Nephron (organoid): ENCODE data around the gene GNG3.
"Not testable (repeated sequence)": the region's sequence is repeated elsewhere in the genome, so short reads cannot be mapped to it uniquely, and the experiment has no call there.

ENCODE experiments used
- H3K27ac Mint-ChIP-seq, 3 experiments: 2 replicates each; pipeline ENCODE4 v1.8.0; 2020; ENCODE audit warnings: mixed read lengths in 3 of 3, mild to moderate bottlenecking in 2 of 3, moderate library complexity in 1 of 3
- H3K27me3 Mint-ChIP-seq: 2 replicates; pipeline ENCODE4 v1.8.0; 2021; ENCODE audit warnings: low read depth, mild to moderate bottlenecking, moderate library complexity, mixed read lengths
- H3K36me3 Mint-ChIP-seq: 2 replicates; pipeline ENCODE4 v1.8.0; 2020; ENCODE audit warnings: low read depth, mixed read lengths
- H3K4me1 Mint-ChIP-seq: 2 replicates; pipeline ENCODE4 v1.8.0; 2020; ENCODE audit warnings: mixed read lengths
- H3K4me3 Mint-ChIP-seq, 3 experiments: 2 replicates each; pipeline ENCODE4 v1.8.0; 2020; ENCODE audit warnings: mild to moderate bottlenecking in 3 of 3, mixed read lengths in 3 of 3, moderate library complexity in 2 of 3
- H3K9me3 Mint-ChIP-seq: 2 replicates; pipeline ENCODE4 v1.8.0; 2020; ENCODE audit warnings: mixed read lengths
- CTCF ChIP-seq, 3 experiments: fragments of 200-600 bp; sonication (generic); IDR thresholded peaks; one replicate each; pipeline ENCODE4 v1.5.0; 2021; ENCODE audit warnings: antibody characterized with exemption in 3 of 3; ENCODE audit not compliant: unreplicated experiment in 3 of 3

GNG3 gene

DNA sequence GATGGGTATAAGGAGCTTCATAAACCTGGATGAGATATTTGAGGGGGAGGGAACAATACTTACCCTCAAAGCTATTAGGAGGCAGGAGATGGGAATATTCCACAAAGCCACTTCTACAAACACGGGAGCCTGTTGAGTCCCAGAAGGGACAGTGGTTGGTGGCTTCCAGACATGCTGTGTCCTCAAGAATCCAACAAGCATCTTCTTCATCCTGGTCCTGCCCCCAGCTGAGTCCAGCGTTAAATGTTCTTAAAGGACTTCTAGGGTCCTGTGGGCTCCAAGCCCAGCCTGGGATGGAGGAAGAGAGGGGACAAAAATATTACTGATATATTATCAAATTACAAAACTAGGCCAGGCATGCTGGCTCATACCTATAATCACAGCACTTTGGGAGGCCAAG is 40.0 kb upstream of the GNG3 start:
- Mint-ChIP-seq H3K27me3 (no peaks in the 10 kb centered on the region), H3K36me3 (peaks cover 20% of the 10 kb centered on the region)
- TF ChIP-seq CTCF (IDR thresholded peaks at IDR 0.05; ENCODE audit: unreplicated experiment in 3 of 3) = no peak

GRCh38 chr11:62669420-62670161 is 37.9 kb upstream of the GNG3 start:
- peaks cover 19% of the 10 kb centered on the region for H3K36me3 Mint-ChIP-seq
- peak overlapping the region; percentile 98 to 100 (median 100) for H3K4me3 Mint-ChIP-seq
- H3K4me1 Mint-ChIP-seq = peaks cover 35% of the 10 kb centered on the region
- no peak for TF ChIP-seq CTCF (IDR thresholded peaks at IDR 0.05; ENCODE audit: unreplicated experiment in 3 of 3)
- H3K27me3 Mint-ChIP-seq = no peaks in the 10 kb centered on the region
- H3K9me3 Mint-ChIP-seq = no peaks in the 10 kb centered on the region
- H3K27ac Mint-ChIP-seq = peak overlapping the region; percentile 51 to 99 (median 98)

More for the DNA sequence above, 40.0 kb upstream of the GNG3 start:
- no peaks in the 10 kb centered on the region for H3K9me3 Mint-ChIP-seq
- H3K27ac Mint-ChIP-seq = peak overlapping the region; percentile 89 to 99 (median 96)
- peaks cover 35% of the 10 kb centered on the region for H3K4me1 Mint-ChIP-seq
- peak overlapping the region; percentile 96 to 99 (median 99) for H3K4me3 Mint-ChIP-seq

DNA sequence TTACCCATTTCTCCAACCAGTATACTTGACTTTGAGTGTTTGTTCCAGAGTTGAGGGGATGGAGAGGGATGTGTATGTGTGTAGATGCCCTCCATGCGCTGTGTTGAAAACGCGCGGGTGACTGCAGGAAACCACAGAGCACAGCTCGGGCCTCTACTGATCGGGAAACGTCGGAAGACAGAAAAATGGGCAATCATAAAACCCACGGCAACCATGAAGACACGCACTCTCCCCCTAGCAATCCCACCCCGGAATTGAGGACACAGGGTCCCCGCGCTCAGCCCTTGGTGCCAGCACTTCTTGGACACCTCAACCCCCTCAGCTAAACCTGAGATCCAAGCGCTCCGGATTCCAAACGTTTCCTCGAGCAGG is 36.3 kb upstream of the GNG3 start:
- H3K4me1 Mint-ChIP-seq = peaks cover 35% of the 10 kb centered on the region
- H3K9me3 Mint-ChIP-seq = no peaks in the 10 kb centered on the region
- no peaks in the 10 kb centered on the region for H3K27me3 Mint-ChIP-seq
- peaks cover 28% of the 10 kb centered on the region for H3K36me3 Mint-ChIP-seq
- no peak for TF ChIP-seq CTCF (IDR thresholded peaks at IDR 0.05; ENCODE audit: unreplicated experiment in 3 of 3)
- H3K4me3 Mint-ChIP-seq = peak overlapping the region; percentile 98 to 100 (median 100)
- H3K27ac Mint-ChIP-seq = peak overlapping the region; percentile 98 to 99 (median 99)

DNA sequence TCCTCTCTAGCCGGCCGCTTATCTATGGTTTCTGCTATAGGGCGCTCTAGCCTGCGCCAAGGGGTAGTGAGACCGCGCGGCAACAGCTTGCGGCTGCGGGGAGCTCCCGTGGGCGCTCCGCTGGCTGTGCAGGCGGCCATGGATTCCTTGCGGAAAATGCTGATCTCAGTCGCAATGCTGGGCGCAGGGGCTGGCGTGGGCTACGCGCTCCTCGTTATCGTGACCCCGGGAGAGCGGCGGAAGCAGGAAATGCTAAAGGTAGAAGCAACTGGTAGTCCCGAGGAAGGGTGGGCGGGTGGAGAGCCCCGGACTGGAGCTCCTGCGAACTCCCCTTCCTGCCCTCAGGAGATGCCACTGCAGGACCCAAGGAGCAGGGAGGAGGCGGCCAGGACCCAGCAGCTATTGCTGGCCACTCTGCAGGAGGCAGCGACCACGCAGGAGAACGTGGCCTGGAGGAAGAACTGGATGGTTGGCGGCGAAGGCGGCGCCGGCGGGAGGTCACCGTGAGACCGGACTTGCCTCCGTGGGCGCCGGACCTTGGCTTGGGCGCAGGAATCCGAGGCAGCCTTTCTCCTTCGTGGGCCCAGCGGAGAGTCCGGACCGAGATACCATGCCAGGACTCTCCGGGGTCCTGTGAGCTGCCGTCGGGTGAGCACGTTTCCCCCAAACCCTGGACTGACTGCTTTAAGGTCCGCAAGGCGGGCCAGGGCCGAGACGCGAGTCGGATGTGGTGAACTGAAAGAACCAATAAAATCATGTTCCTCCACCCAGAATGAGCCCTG is 35.7 kb upstream of the GNG3 start, which contains the start of the genes LBHD1 and UQCC3:
TSS of gene LBHD1 (minus strand) at position 660 of the 782 bp plus-strand sequence. CDS start 2,236 bp downstream, outside the sequence.
TSS of gene UQCC3 (plus strand) at position 66 of the 782 bp plus-strand sequence. CDS start at position 139, 73 bp downstream.
- peak within 1 kb of the TSS; percentile 98 to 99 (median 99) for H3K27ac Mint-ChIP-seq
- H3K9me3 Mint-ChIP-seq = no peaks in the 10 kb centered on the region
- peak within 1 kb of the TSS; percentile 98 to 100 (median 100) for H3K4me3 Mint-ChIP-seq
- peaks cover 31% of the 10 kb centered on the region for H3K36me3 Mint-ChIP-seq
- H3K4me1 Mint-ChIP-seq = peaks cover 30% of the 10 kb centered on the region
- no peaks in the 10 kb centered on the region for H3K27me3 Mint-ChIP-seq
- no peak for TF ChIP-seq CTCF (IDR thresholded peaks at IDR 0.05; ENCODE audit: unreplicated experiment in 3 of 3)

- H3K27me3 Mint-ChIP-seq = no peaks in the 10 kb centered on the region
- H3K27ac Mint-ChIP-seq = peak overlapping the region in 1 of 3 experiments; percentile 99
- H3K36me3 Mint-ChIP-seq = peaks cover 38% of the 10 kb centered on the region
- peaks cover 36% of the 10 kb centered on the region for H3K4me1 Mint-ChIP-seq
- peak overlapping the region; percentile 98 to 100 (median 100) for H3K4me3 Mint-ChIP-seq
- H3K9me3 Mint-ChIP-seq = no peaks in the 10 kb centered on the region
- TF ChIP-seq CTCF (IDR thresholded peaks at IDR 0.05; ENCODE audit: unreplicated experiment in 3 of 3) = no peak
These were observed 34.3 kb upstream of the GNG3 start for GRCh38 chr11:62673196-62673525.

GRCh38 chr11:62675415-62675814 is 32.1 kb upstream of the GNG3 start:
- peaks cover 34% of the 10 kb centered on the region for H3K36me3 Mint-ChIP-seq
- H3K4me1 Mint-ChIP-seq = peaks cover 40% of the 10 kb centered on the region
- not testable (repeated sequence) for H3K27ac Mint-ChIP-seq, H3K27me3 Mint-ChIP-seq, H3K9me3 Mint-ChIP-seq
- peak overlapping the region; percentile 20 to 71 (median 69) for H3K4me3 Mint-ChIP-seq
